ENCODE measurements around the gene DNPEP. TPM values are rescaled to one million over a fixed set of nuclear protein-coding genes. Genes with fewer than 3 reads are reported as not detected.

DNPEP gene
- total RNA-seq, 2 experiments from 2014 or later = 58.1 to 59.7 TPM

GRCh38 chr2:219344751-219345430 lies 42.8 kb downstream of the DNPEP start:
- ATAC-seq (no peak), DNase-seq (no peak)
- Mint-ChIP-seq H3K4me3 (no peak overlapping the region), H3K4me1 (ENCODE audit: low read depth) (no peaks in the 10 kb centered on the region), H3K36me3 (ENCODE audit: low read depth) (no peaks in the 10 kb centered on the region), H3K27me3 (ENCODE audit: low read depth) (peaks cover 11% of the 10 kb centered on the region), H3K9me3 (ENCODE audit: insufficient read depth) (no peaks in the 10 kb centered on the region), H3K27ac (no peak overlapping the region)
- ChIA-PET POLR2A (no interaction called here), CTCF (interaction anchor here (0.6 kb wide), 1 partner anchor 216 kb away, joined by 3 read pairs; no protein-coding TSS in a partner anchor)

GRCh38 chr2:219335373-219335786 lies 52.3 kb downstream of the DNPEP start:
- Mint-ChIP-seq H3K36me3 (ENCODE audit: low read depth) (no peaks in the 10 kb centered on the region), H3K9me3 (ENCODE audit: insufficient read depth) (no peaks in the 10 kb centered on the region), H3K27me3 (ENCODE audit: low read depth) (peaks cover 53% of the 10 kb centered on the region), H3K27ac (no peak overlapping the region), H3K4me1 (ENCODE audit: low read depth) (no peaks in the 10 kb centered on the region), H3K4me3 (no peak overlapping the region)
- CTCF ChIA-PET = interaction anchor here (1.2 to 1.4 kb wide), 2 partner anchors 41 to 306 kb away, joined by 3 read pairs; no protein-coding TSS in a partner anchor
- POLR2A ChIA-PET = no interaction called here
- DNase-seq (no peak), ATAC-seq (no peak)

GRCh38 chr2:219334076-219334475 lies 53.6 kb downstream of the DNPEP start:
- Mint-ChIP-seq H3K4me3 (no peak overlapping the region), H3K27me3 (ENCODE audit: low read depth) (peaks cover 54% of the 10 kb centered on the region), H3K9me3 (ENCODE audit: insufficient read depth) (no peaks in the 10 kb centered on the region), H3K36me3 (ENCODE audit: low read depth) (no peaks in the 10 kb centered on the region), H3K27ac (no peak overlapping the region), H3K4me1 (ENCODE audit: low read depth) (no peaks in the 10 kb centered on the region)
- POLR2A ChIA-PET = no interaction called here
- DNase-seq (no peak), ATAC-seq (no peak)
- CTCF ChIA-PET = no interaction called here

GRCh38 chr2:219332542-219332941 lies 55.2 kb downstream of the DNPEP start, which contains the start of gene RESP18:
Gene RESP18, minus strand, starts transcription at chr2:219332744.
- peaks cover 51% of the 10 kb centered on the region for H3K27me3 Mint-ChIP-seq (ENCODE audit: low read depth)
- H3K9me3 Mint-ChIP-seq (ENCODE audit: insufficient read depth) = no peaks in the 10 kb centered on the region
- DNase-seq = no peak
- no peak for ATAC-seq
- H3K27ac Mint-ChIP-seq = no peak within 1 kb of the TSS
- H3K36me3 Mint-ChIP-seq (ENCODE audit: low read depth) = no peaks in the 10 kb centered on the region
- POLR2A ChIA-PET = interaction anchor here (0.6 kb wide), 2 partner anchors 175 to 247 kb away, joined by 3 read pairs; no protein-coding TSS in a partner anchor
- CTCF ChIA-PET = no interaction called here
- H3K4me3 Mint-ChIP-seq = no peak within 1 kb of the TSS
- no peaks in the 10 kb centered on the region for H3K4me1 Mint-ChIP-seq (ENCODE audit: low read depth)

- no peaks in the 10 kb centered on the region for H3K4me1 Mint-ChIP-seq (ENCODE audit: low read depth)
- peaks cover 48% of the 10 kb centered on the region for H3K27me3 Mint-ChIP-seq (ENCODE audit: low read depth)
- no peak for ATAC-seq
- POLR2A ChIA-PET = no interaction called here
- DNase-seq = peak; percentile 45
- H3K9me3 Mint-ChIP-seq (ENCODE audit: insufficient read depth) = no peaks in the 10 kb centered on the region
- H3K27ac Mint-ChIP-seq = no peak overlapping the region
- CTCF ChIA-PET = no interaction called here
- no peaks in the 10 kb centered on the region for H3K36me3 Mint-ChIP-seq (ENCODE audit: low read depth)
- H3K4me3 Mint-ChIP-seq = no peak overlapping the region
Observed at GRCh38 chr2:219331560-219332213, 56.0 kb downstream of the DNPEP start.

DNA sequence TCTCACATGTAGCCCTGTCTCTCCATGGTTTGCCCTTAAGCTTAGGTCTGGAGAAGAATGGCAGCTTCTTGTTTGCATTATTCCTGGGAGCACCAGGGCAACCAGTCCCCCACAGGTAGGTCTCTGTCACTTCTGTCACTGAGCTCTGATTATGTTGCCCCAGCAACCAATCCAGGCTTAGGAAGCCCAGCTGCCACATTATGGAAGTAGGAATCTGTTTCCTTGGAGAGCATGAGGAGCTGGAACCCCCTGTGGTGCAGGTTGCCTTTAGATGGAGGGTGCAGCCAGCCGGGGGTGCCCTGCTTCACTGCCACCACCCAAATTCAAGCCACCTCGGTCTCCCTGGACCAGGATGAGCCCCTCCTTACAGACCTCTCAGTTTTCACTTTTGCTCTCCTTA lies 60.0 kb downstream of the DNPEP start:
- POLR2A ChIA-PET = no interaction called here
- H3K27ac Mint-ChIP-seq = no peak overlapping the region
- DNase-seq (no peak), ATAC-seq (no peak)
- CTCF ChIA-PET = no interaction called here
- no peaks in the 10 kb centered on the region for H3K36me3 Mint-ChIP-seq (ENCODE audit: low read depth)
- H3K27me3 Mint-ChIP-seq (ENCODE audit: low read depth) = peaks cover 49% of the 10 kb centered on the region
- no peaks in the 10 kb centered on the region for H3K9me3 Mint-ChIP-seq (ENCODE audit: insufficient read depth)
- H3K4me1 Mint-ChIP-seq (ENCODE audit: low read depth) = no peaks in the 10 kb centered on the region
- H3K4me3 Mint-ChIP-seq = no peak overlapping the region

GRCh38 chr2:219325657-219326315 lies 61.9 kb downstream of the DNPEP start:
- H3K4me1 Mint-ChIP-seq (ENCODE audit: low read depth) = peaks cover 7% of the 10 kb centered on the region
- DNase-seq = no peak
- POLR2A ChIA-PET = no interaction called here
- no peak overlapping the region for H3K4me3 Mint-ChIP-seq
- no peaks in the 10 kb centered on the region for H3K36me3 Mint-ChIP-seq (ENCODE audit: low read depth)
- peaks cover 43% of the 10 kb centered on the region for H3K27me3 Mint-ChIP-seq (ENCODE audit: low read depth)
- CTCF ChIA-PET = no interaction called here
- no peaks in the 10 kb centered on the region for H3K9me3 Mint-ChIP-seq (ENCODE audit: insufficient read depth)
- no peak overlapping the region for H3K27ac Mint-ChIP-seq
- no peak for ATAC-seq

DNA sequence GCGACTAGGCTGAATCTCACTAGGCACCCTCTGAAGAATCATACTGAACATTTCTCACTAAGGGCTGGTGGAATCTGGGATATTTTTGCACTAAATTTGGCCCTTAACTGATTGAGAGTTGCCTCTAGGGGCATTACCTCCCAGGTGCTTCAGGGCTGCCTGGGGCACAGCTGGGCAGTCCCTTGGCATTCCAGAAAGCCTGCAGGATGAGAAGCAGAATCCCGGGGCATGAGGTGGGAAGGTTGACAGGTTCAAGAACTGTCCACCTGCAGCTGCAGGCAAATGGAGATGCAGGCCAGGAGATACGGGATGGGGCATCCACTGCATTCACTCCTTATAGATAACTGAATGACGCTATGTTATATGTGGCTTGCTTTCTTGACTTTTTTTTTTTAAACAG lies 62.6 kb downstream of the DNPEP start:
- H3K4me1 Mint-ChIP-seq (ENCODE audit: low read depth) = peaks cover 9% of the 10 kb centered on the region
- no peaks in the 10 kb centered on the region for H3K36me3 Mint-ChIP-seq (ENCODE audit: low read depth)

GRCh38 chr2:219323434-219323833 lies 64.3 kb downstream of the DNPEP start:
- DNase-seq (no peak), ATAC-seq (no peak)
- Mint-ChIP-seq H3K4me1 (ENCODE audit: low read depth) (peaks cover 9% of the 10 kb centered on the region), H3K4me3 (no peak overlapping the region), H3K36me3 (ENCODE audit: low read depth) (no peaks in the 10 kb centered on the region), H3K27me3 (ENCODE audit: low read depth) (peaks cover 32% of the 10 kb centered on the region), H3K27ac (no peak overlapping the region), H3K9me3 (ENCODE audit: insufficient read depth) (no peaks in the 10 kb centered on the region)
- ChIA-PET POLR2A (no interaction called here), CTCF (interaction anchor here (2.4 kb wide), 1 partner anchor 29 kb away, joined by 10 read pairs; no protein-coding TSS in a partner anchor)

More for the DNA sequence above, 62.6 kb downstream of the DNPEP start:
- POLR2A ChIA-PET = no interaction called here
- peaks cover 40% of the 10 kb centered on the region for H3K27me3 Mint-ChIP-seq (ENCODE audit: low read depth)
- CTCF ChIA-PET = no interaction called here
- ATAC-seq = no peak
- H3K4me3 Mint-ChIP-seq = no peak overlapping the region
- DNase-seq = no peak
- no peaks in the 10 kb centered on the region for H3K9me3 Mint-ChIP-seq (ENCODE audit: insufficient read depth)
- H3K27ac Mint-ChIP-seq = no peak overlapping the region

Other genes with a start within 250 kb of the DNPEP start
- 10 to 100 TPM; 19.1 to 23.1 TPM for gene NHEJ1, start 227.1 kb downstream of the DNPEP start, total RNA-seq
- gene SLC23A3, start 217.9 kb downstream of the DNPEP start, total RNA-seq = 1 to 10 TPM; 2.0 to 2.2 TPM
- gene CNPPD1, start 211.0 kb downstream of the DNPEP start, total RNA-seq = 10 to 100 TPM; 75.1 to 81.4 TPM
- 100 to 1,000 TPM; 104 to 111 TPM for gene RETREG2, start 209.6 kb downstream of the DNPEP start, total RNA-seq
- 10 to 100 TPM; 57.0 to 59.5 TPM for gene ZFAND2B, start 181.1 kb downstream of the DNPEP start, total RNA-seq
- 10 to 100 TPM; 11.6 to 11.9 TPM for gene ABCB6, start 169.0 kb downstream of the DNPEP start, total RNA-seq
- 10 to 100 TPM; 51.7 to 53.8 TPM for gene ATG9A, start 158.3 kb downstream of the DNPEP start, total RNA-seq
- gene ANKZF1, start 158.1 kb downstream of the DNPEP start, total RNA-seq = 100 to 1,000 TPM; 106 to 114 TPM
- 1 to 10 TPM; 3.4 to 4.0 TPM for gene GLB1L, start 142.5 kb downstream of the DNPEP start, total RNA-seq
- 10 to 100 TPM; 31.2 to 31.5 TPM for gene STK16, start 142.4 kb downstream of the DNPEP start, total RNA-seq
- not detected for gene TUBA4B, start 134.7 kb downstream of the DNPEP start, total RNA-seq
- 100 to 1,000 TPM; 286 to 292 TPM for gene TUBA4A, start 134.0 kb downstream of the DNPEP start, total RNA-seq
- 10 to 100 TPM; 43.5 to 51.1 TPM for gene DNAJB2, start 108.5 kb downstream of the DNPEP start, total RNA-seq
- gene PTPRN, start 78.5 kb downstream of the DNPEP start, total RNA-seq = under 1 TPM in 1 of 2 experiments, not detected in 1; 0.16 TPM
- gene RESP18, start 55.2 kb downstream of the DNPEP start, total RNA-seq = not detected
- gene DES, start 30.5 kb upstream of the DNPEP start, total RNA-seq = not detected
- 10 to 100 TPM; 10.8 to 11.6 TPM for gene SPEG, start 46.9 kb upstream of the DNPEP start, total RNA-seq
- 10 to 100 TPM; 37.8 to 41.2 TPM for gene GMPPA, start 111.0 kb upstream of the DNPEP start, total RNA-seq
- gene ASIC4, start 126.6 kb upstream of the DNPEP start, total RNA-seq = not detected
- 1 to 10 TPM; 7.1 to 7.3 TPM for gene CHPF, start 155.9 kb upstream of the DNPEP start, total RNA-seq
- under 1 TPM; 0.47 to 0.60 TPM for gene TMEM198, start 156.1 kb upstream of the DNPEP start, total RNA-seq
- gene OBSL1, start 183.6 kb upstream of the DNPEP start, total RNA-seq = under 1 TPM; 0.18 to 0.45 TPM
- not detected for gene INHA, start 184.4 kb upstream of the DNPEP start, total RNA-seq
- 10 to 100 TPM; 30.0 to 33.1 TPM for gene STK11IP, start 209.9 kb upstream of the DNPEP start, total RNA-seq
- gene SLC4A3, start 239.7 kb upstream of the DNPEP start, total RNA-seq = not detected

Measured in activated CD8-positive, alpha-beta T cell treated with anti-CD3 and anti-CD28 coated beads, Interleukin-2, amount 10 ng/mL, durations not matched to agents 7 days and 5 days (primary cell).